HUDEP-2 (cell line): Measurements from ENCODE around the gene GABRG2.
"Not testable (repeated sequence)": the region's sequence is repeated elsewhere in the genome, so short reads cannot be mapped to it uniquely, and the experiment has no call there.

Source experiments
- DNase-seq, 76 experiments: peaks; one replicate each; lab custom pipeline; 2025; ENCODE audit not compliant: unreplicated experiment in 76 of 76; lab: John Stamatoyannopoulos, UW

Gene GABRG2

GRCh38 chr5:162067655-162068411 is at the start of gene GABRG2:
GABRG2 (plus strand) TSS chr5:162067773; CDS start chr5:162068000, 227 bp downstream.
- no peak for DNase-seq

DNA sequence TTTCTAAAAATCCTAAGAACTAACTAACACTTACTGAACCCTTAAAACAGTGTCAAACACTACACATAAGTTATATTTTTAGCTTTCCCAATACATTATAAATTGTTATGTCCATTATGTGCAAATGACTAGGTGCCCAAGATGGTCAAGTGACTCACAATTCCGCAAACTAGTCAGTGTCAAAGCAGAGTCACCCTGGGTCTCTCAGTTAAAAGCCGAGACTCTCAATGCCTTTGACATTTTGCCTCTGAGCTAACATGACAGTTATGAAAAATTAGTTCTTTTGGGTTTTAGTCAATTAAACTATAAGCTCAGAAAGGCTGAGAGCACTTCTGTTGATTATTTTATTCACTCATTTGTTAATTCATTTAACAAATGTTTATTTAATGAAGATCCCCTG is 42.3 kb upstream of the GABRG2 start:
- no peak for DNase-seq

DNA sequence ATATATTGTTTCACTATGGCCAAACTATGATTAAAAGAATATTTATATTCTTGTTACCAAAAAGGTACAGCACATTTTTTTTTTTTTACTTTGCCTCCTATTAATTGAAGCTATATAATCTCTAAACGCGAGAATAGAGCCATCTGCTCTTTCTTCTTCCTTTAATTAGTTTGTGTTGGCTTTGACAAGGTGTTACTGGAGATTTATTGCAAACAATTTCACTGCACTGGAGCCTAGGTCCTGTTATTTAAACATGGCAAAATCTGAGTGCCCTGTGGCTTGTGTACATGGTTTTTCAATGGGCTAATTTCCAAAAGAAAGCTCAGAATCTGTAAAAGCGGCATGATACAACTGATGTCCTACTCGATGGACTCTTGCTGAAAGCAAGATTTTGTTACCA is 40.8 kb upstream of the GABRG2 start:
- no peak for DNase-seq

GRCh38 chr5:162037431-162037830 is 30.1 kb upstream of the GABRG2 start:
- no peak for DNase-seq

DNA sequence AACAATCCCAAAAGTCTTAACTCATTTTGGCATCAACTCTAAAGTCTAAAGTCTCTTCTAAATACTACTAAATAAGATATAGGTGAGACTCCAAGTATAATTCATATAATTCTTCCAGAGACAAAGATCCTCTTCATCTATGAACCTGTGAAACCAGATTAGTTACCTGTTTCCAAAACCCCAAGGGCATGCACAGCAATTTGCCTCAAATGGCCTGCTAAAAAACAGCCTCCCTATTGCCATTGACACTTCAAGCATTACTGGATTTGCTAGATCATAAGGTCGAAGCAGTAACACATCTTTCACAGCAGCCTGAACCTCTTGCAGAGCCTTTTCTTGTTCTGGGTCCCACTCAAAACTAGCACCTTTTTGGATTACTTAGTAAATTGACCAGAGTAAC is 20.3 kb upstream of the GABRG2 start:
- DNase-seq, result no peak

- no peak for DNase-seq
Observed at GRCh38 chr5:162052676-162053075, 14.9 kb upstream of the GABRG2 start.

GRCh38 chr5:162055095-162055494 is 12.5 kb upstream of the GABRG2 start:
- DNase-seq, result not testable (repeated sequence)

- no peak for DNase-seq
Observed at GRCh38 chr5:162067162-162067561, 411 bp upstream of the GABRG2 start.

- peak in 5 of 76 experiments; percentile 0 to 5 (median 1) for DNase-seq
Observed at GRCh38 chr5:162068412-162068811, 839 bp downstream of the GABRG2 start.

GRCh38 chr5:162068936-162069335 is 1.4 kb downstream of the GABRG2 start:
- DNase-seq, result no peak

GRCh38 chr5:162078805-162079204 is 11.2 kb downstream of the GABRG2 start:
- DNase-seq, result no peak

GRCh38 chr5:162091336-162091735 is 23.8 kb downstream of the GABRG2 start:
- no peak for DNase-seq

DNA sequence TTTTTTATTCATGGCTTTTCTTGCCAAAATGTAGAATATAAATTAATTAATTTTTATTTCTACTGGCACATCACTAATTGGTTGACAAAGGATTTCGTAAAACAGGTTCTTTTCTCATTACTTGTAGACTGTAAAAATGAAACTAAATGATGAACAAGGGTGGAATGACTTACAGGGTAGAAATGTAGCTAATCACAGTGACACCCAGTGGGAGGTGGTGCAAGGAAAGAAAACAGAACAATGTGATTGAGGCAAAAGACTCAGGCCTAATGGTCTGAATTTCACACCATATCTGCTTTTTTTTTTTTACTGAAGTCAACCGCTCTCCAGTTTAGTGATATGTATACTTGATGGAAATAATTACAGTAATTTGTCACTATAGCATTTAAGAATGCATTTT is 28.9 kb downstream of the GABRG2 start:
- no peak for DNase-seq

DNA sequence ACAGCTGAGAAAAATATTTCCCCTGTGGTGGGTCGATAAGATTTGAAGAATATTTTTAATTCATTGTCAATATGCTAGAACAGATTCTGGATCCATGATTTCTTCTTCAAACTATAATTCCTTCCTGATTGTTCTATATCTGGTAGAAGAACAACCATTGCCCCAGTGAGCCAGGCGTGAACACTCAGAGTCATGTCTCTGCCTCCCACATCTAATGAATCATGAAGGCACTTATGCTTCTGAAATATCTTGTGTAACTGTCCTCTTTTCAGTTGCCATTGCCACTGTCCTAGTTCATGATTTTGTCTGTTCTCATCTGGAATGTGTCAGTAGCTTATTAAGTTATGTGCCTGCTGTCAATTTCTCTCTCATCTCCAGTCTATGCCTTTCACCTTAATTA is 40.0 kb downstream of the GABRG2 start:
- no peak for DNase-seq

DNA sequence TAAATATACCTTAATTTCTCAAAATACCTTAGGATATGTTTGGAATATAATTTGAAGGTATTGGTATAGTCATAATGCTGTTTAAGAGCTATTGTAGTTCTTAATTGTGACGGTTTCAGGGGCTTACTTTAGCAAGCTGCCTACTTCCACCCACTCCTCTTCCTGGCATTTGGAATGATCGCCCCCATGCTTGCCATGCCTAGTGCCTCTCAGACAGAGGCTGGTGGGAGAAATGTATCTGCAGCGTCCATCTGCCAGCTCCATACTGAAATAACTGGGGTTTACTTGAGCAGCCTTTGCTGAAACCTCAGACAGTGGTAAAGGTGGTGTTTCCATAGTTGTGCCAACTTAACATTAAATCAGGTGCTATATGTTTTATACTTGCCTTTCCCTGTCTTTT is 52.2 kb downstream of the GABRG2 start:
- DNase-seq, result no peak

DNA sequence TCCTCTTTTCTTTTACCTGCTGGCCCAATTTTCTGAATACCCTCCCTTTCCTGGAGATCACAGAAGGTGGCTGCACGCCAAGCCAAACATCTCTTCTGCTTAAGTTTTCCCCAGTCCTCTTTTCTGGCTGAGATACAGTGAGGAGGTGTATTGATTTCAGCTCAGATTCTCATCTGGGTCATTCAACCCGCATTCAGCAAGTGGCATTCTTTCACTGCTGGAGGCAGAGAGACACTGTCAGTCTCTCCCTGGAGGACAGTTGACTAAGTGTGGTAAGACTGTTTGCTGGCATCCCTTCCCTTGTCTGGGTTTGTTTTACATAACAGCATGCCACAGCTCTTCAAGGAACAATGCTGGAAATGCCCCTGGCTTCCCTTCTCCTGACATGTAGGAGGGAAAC is 60.5 kb downstream of the GABRG2 start:
- no peak for DNase-seq

DNA sequence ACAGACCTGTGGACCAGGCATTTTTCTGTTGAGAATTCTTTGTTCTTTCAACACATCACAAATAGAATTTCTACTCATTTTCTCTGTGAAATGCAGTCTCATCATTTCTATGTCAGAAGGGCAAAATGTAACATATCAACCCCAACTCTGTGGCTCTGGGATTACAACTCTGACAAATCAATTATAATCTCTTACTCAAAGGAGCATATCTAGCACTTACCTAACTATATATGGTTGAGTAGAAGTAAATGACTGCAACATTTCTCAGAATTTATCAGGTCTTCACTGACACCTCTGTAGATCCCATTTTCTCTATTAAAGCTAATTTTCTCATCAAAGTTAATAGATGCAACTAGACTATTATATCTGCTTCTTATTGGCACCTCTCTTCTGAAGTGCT is 64.8 kb downstream of the GABRG2 start:
- DNase-seq, result no peak

- DNase-seq, result no peak
Observed at GRCh38 chr5:162139190-162139589, 71.6 kb downstream of the GABRG2 start.

- no peak for DNase-seq
Observed at GRCh38 chr5:162154242-162154641, 86.7 kb downstream of the GABRG2 start.

DNA sequence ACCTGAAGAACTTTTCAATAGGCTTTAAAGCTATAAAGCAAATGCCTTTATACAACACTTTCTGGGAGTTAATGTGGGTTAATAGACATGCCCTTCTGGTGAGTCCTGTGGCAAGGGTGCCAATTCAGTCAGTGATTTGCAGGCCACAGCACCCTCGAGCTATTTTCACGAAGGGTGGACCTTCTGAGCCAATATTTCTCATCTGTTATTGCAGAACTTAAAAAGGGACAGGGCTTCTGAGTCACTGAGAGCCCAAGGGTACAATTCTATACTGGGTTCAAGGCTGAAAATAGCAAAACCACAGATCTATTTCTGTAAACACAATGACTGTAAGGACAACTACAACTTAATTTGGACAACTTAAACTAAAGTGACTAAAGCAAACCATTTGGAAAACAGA is 92.8 kb downstream of the GABRG2 start:
- DNase-seq, result no peak

DNA sequence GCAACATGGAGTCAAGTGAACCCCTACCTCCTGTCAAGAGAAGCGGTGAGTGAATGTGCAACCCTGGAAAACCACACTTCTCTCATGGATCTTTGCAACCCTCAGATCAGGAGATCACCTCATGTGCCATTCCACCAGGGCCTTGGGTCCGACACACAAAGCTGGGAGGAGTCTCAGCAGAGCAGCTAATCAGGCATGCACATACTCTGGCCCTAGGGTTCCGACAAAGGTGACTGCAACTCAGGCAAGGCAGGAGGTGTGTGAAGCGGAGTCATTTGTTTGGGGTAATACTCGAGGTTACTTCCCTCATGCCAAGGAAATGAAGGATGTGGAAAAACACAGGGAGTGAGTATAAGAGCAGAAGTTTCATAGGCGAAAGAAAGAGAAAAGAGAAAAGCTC is 96.1 kb downstream of the GABRG2 start:
- DNase-seq, result no peak

- DNase-seq, result no peak
Observed at GRCh38 chr5:162174358-162174974, 106.9 kb downstream of the GABRG2 start.
